GM23338 (cell line): Measurements from ENCODE around the gene SETDB1. TPM values are rescaled to one million over a fixed set of nuclear protein-coding genes. Genes with fewer than 3 reads are reported as not detected.
A peak's percentile ranks its signal among the peaks of the same experiment; 100 is the strongest.

ENCODE experiments used
- ATAC-seq: fragments of 200-7000 bp; cut with Tn5 transposase; 3 replicates; pipeline ENCODE4 v1.9.1; 2020
- DNase-seq: peaks from one replicate; pipeline ENCODE4 v3.0.0-alpha.2; 2015; ENCODE audit warnings: low spot score
- H2AFZ ChIP-seq: fragments of 200-600 bp; sonication (generic); 2 replicates; pipeline ENCODE4 v1.8.0; 2016; ENCODE audit warnings: antibody characterized with exemption, mild to moderate bottlenecking, moderate library complexity
- H3F3A ChIP-seq: fragments of 200-600 bp; sonication (generic); replicated peaks from 2 replicates; pipeline ENCODE4 v1.8.0; 2017; ENCODE audit warnings: antibody characterized with exemption, mixed run types, low read depth
- H3K27ac ChIP-seq: fragments of 200-600 bp; sonication (generic); 2 replicates; pipeline ENCODE4 v1.6.1; 2016; ENCODE audit warnings: low read depth
- H3K27me3 ChIP-seq: fragments of 200-600 bp; sonication (generic); 2 replicates; pipeline ENCODE4 v1.8.0; 2016; ENCODE audit warnings: mild to moderate bottlenecking, mixed run types, moderate library complexity; ENCODE audit not compliant: insufficient read depth
- H3K36me3 ChIP-seq: fragments of 200-600 bp; sonication (generic); 2 replicates; pipeline ENCODE4 v1.8.0; 2016; ENCODE audit warnings: mild to moderate bottlenecking; ENCODE audit not compliant: insufficient read depth
- H3K4me1 ChIP-seq: fragments of 200-600 bp; sonication (generic); 2 replicates; pipeline ENCODE4 v1.8.0; 2016; ENCODE audit warnings: mild to moderate bottlenecking, moderate library complexity; ENCODE audit not compliant: insufficient read depth
- H3K4me2 ChIP-seq: fragments of 200-600 bp; sonication (generic); 2 replicates; pipeline ENCODE4 v1.7.1; 2017; ENCODE audit warnings: mixed run types
- H3K4me3 ChIP-seq: fragments of 200-600 bp; sonication (generic); 2 replicates; pipeline ENCODE4 v1.6.1; 2016; ENCODE audit warnings: mixed run types
- H3K79me2 ChIP-seq: fragments of 200-600 bp; sonication (generic); replicated peaks from 2 replicates; pipeline ENCODE4 v1.8.0; 2017; ENCODE audit warnings: mild to moderate bottlenecking; ENCODE audit not compliant: insufficient read depth
- H3K9me2 ChIP-seq: fragments of 200-600 bp; sonication (generic); 2 replicates; pipeline ENCODE4 v1.8.0; 2017; ENCODE audit not compliant: insufficient read depth
- H4K20me1 ChIP-seq: fragments of 200-600 bp; sonication (generic); replicated peaks from 2 replicates; pipeline ENCODE4 v1.8.0; 2017; ENCODE audit warnings: mild to moderate bottlenecking; ENCODE audit not compliant: insufficient read depth
- H3K27ac Mint-ChIP-seq: 2 replicates; pipeline ENCODE4 v1.8.0; 2020; ENCODE audit warnings: inconsistent platforms, mild to moderate bottlenecking, moderate library complexity, mixed read lengths
- H3K27me3 Mint-ChIP-seq: 3 replicates; pipeline ENCODE4 v1.8.0; 2022; ENCODE audit warnings: low read depth, mild to moderate bottlenecking, moderate library complexity, mixed read lengths, inconsistent platforms; ENCODE audit not compliant: insufficient read depth, poor library complexity
- H3K36me3 Mint-ChIP-seq: 3 replicates; pipeline ENCODE4 v1.8.0; 2021; ENCODE audit warnings: low read depth, mild to moderate bottlenecking, inconsistent platforms, moderate library complexity, mixed read lengths
- H3K4me1 Mint-ChIP-seq: 3 replicates; pipeline ENCODE4 v1.8.0; 2020; ENCODE audit warnings: mild to moderate bottlenecking, inconsistent platforms, mixed read lengths
- H3K4me3 Mint-ChIP-seq: 3 replicates; pipeline ENCODE4 v1.8.0; 2021; ENCODE audit warnings: moderate library complexity, mild to moderate bottlenecking, inconsistent platforms, mixed read lengths
- H3K9me3 Mint-ChIP-seq: 3 replicates; pipeline ENCODE4 v1.8.0; 2020; ENCODE audit warnings: moderate library complexity, mild to moderate bottlenecking, inconsistent platforms, mixed read lengths
- EZH2 ChIP-seq: fragments of 200-600 bp; sonication (generic); IDR thresholded peaks from one replicate; pipeline ENCODE4 v1.8.0; 2017; ENCODE audit warnings: antibody characterized with exemption, mild to moderate bottlenecking, low read depth; ENCODE audit not compliant: unreplicated experiment
- EZH2phosphoT487 ChIP-seq: fragments of 200-600 bp; sonication (generic); IDR thresholded peaks from one replicate; pipeline ENCODE4 v1.8.1; 2018; ENCODE audit warnings: antibody characterized with exemption; ENCODE audit not compliant: unreplicated experiment
- JUNB ChIP-seq: IDR thresholded peaks from one replicate; pipeline ENCODE4 v1.6.1; 2016; ENCODE audit warnings: antibody characterized with exemption; ENCODE audit not compliant: unreplicated experiment
- NANOG ChIP-seq: IDR thresholded peaks from 2 replicates; pipeline ENCODE4 v1.6.1; 2016; ENCODE audit warnings: antibody characterized with exemption, borderline replicate concordance
- POLR2AphosphoS5 ChIP-seq: IDR thresholded peaks from 2 replicates; pipeline ENCODE4 v1.6.1; 2016; ENCODE audit warnings: antibody characterized with exemption, low read depth
- ZNF114 ChIP-seq: fragments of 250-450 bp; sonication (Bioruptor Pico); IDR thresholded peaks from 2 replicates; pipeline ENCODE4 v1.5.0; 2020; ENCODE audit warnings: mild to moderate bottlenecking, moderate library complexity
- polyA plus RNA-seq: library from polyadenylated mRNA; unstranded; fragments of >200 nt; fragmentation: Nextera tagmentation; extraction: Ambion mirVana; gene quantifications from 2 replicates; pipeline ENCODE4 v1.2.1, GENCODE V29; 2016
- total RNA-seq: library from RNA; depleted of rRNA; stranded (reverse); fragments of >200 nt; shearing (Covaris generic); gene quantifications from 2 replicates; pipeline ENCODE4 v1.2.3, GENCODE V29; 2014
- TF ChIP-seq, protein P1 (sequence below): IDR thresholded peaks from one replicate; pipeline ENCODE4 v1.6.1; 2018; ENCODE audit warnings: antibody characterized with exemption; ENCODE audit not compliant: unreplicated experiment

The SETDB1 gene
- total and polyA plus RNA-seq, 2 experiments from 2014 or later: 16.9 to 47.4 TPM

DNA sequence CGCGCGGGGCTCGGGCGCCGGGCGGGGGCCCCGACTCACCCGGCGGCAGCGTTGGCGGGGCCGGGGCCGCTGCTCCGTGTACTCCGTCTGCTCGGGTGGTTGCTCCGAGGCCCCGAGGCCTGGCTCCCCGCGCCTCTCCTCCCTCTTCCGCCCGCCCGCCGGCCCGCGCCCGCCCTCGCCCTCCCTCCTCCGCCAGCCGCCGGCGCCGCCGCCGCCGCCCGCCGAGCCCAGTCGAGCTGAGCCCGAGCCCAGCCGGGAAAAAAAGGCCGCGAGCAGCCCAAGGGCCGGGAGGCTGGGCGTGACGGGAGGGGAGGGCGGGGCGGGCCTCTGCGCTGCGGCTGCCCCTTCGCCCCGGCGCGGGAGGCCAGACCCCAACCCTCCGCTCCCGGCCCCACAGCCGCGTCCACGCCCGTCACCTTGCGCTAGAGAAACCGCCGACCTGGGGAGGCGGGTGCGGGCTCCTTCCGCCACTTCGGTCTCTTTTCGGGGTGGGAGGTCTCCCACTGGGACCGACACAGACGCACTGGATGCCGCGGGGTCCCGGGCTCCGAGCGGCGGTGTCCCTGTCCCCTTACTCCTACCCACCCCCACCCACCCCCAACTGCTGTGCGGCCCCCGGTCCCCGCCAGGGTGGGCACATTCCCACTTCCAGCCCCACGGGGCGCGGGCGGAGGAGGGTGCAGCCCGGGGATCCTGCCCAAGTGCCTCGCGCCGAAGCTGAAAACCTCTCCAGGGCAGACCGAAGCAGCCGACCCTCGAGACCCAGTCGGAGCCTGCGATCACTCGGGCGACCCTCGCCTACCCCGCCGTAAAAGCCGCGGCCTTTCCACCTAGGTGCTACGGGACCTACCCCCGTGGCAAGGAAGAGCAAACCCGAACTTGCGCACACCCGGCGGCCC is 48.7 kb downstream of the SETDB1 start, which contains the start of gene CERS2:
Gene CERS2 (minus strand): TSS at position 256 of the 899 bp plus-strand sequence. CDS start 5,745 bp downstream, outside the sequence.
- peak within 1 kb of the TSS; percentile 50; the same call in 1 of the 2 replicates for H3K27ac ChIP-seq
- Mint-ChIP-seq H3K27me3 (peaks cover 24% of the 10 kb centered on the region), H3K27ac (peak within 1 kb of the TSS; percentile 36; the same call in 1 of the 2 replicates), H3K36me3 (peaks cover 14% of the 10 kb centered on the region; the same call in 1 of the 3 replicates), H3K4me3 (peak within 1 kb of the TSS; percentile 82), H3K4me1 (peaks cover 68% of the 10 kb centered on the region), H3K9me3 (peaks cover 4% of the 10 kb centered on the region; the same call in 1 of the 3 replicates)
- peak; percentile 87 for DNase-seq
- TF ChIP-seq POLR2AphosphoS5: peak; percentile 44
- TF ChIP-seq, protein P1, sequence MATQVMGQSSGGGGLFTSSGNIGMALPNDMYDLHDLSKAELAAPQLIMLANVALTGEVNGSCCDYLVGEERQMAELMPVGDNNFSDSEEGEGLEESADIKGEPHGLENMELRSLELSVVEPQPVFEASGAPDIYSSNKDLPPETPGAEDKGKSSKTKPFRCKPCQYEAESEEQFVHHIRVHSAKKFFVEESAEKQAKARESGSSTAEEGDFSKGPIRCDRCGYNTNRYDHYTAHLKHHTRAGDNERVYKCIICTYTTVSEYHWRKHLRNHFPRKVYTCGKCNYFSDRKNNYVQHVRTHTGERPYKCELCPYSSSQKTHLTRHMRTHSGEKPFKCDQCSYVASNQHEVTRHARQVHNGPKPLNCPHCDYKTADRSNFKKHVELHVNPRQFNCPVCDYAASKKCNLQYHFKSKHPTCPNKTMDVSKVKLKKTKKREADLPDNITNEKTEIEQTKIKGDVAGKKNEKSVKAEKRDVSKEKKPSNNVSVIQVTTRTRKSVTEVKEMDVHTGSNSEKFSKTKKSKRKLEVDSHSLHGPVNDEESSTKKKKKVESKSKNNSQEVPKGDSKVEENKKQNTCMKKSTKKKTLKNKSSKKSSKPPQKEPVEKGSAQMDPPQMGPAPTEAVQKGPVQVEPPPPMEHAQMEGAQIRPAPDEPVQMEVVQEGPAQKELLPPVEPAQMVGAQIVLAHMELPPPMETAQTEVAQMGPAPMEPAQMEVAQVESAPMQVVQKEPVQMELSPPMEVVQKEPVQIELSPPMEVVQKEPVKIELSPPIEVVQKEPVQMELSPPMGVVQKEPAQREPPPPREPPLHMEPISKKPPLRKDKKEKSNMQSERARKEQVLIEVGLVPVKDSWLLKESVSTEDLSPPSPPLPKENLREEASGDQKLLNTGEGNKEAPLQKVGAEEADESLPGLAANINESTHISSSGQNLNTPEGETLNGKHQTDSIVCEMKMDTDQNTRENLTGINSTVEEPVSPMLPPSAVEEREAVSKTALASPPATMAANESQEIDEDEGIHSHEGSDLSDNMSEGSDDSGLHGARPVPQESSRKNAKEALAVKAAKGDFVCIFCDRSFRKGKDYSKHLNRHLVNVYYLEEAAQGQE: no peak
- H3K9me2 ChIP-seq: no peaks in the 10 kb centered on the region
- peaks cover 66% of the 10 kb centered on the region for H3K4me1 ChIP-seq
- peaks cover 52% of the 10 kb centered on the region for H3K79me2 ChIP-seq
- no peaks in the 10 kb centered on the region for H3K36me3 ChIP-seq
- peak within 1 kb of the TSS; percentile 96 for H3K4me2 ChIP-seq
- 0 out of 2 replicates have a peak, but pooled peaks cover 3% of the 10 kb centered on the region for H3K27me3 ChIP-seq
- peaks cover 12% of the 10 kb centered on the region; the same call in 1 of the 2 replicates for H4K20me1 ChIP-seq
- peaks cover 12% of the 10 kb centered on the region for H3F3A ChIP-seq
- peak; percentile 18 for ATAC-seq
- peak within 1 kb of the TSS; percentile 89 for H2AFZ ChIP-seq
- H3K4me3 ChIP-seq: peak within 1 kb of the TSS; percentile 88

DNA sequence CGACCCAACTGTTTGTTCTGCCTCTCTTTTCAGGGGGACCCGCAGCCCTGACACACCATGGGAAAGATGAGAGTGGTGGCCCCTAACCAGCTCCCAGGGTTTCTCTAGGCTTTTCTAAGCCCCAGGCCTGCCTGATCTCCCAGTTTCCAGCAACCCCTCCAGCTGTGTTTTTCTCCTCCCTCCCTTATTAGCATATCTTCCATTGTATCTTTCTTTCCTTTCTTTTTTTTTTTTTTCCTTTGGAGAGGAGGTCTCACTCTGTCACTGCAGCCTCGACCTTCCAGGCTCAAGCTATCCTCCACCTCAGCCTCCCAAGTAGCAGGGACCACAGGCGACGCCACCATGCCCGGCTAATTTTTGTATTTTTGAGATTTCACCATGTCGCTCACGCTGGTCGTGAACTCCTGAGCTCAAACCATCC is 50.2 kb downstream of the SETDB1 start:
- no peaks in the 10 kb centered on the region for H3K9me2 ChIP-seq
- 0 out of 2 replicates have a peak overlapping the region, but pooled peaks have one; percentile 72 for H2AFZ ChIP-seq
- H3K27me3 Mint-ChIP-seq: peaks cover 24% of the 10 kb centered on the region
- ATAC-seq (peak; percentile 2; the same call in 2 of the 3 replicates), DNase-seq (peak; percentile 58)
- H3K4me3 Mint-ChIP-seq: peak overlapping the region; percentile 78
- H3K4me2 ChIP-seq: peak overlapping the region; percentile 94
- peaks cover 12% of the 10 kb centered on the region for H3F3A ChIP-seq
- peak overlapping the region; percentile 88 for H3K4me3 ChIP-seq
- peaks cover 4% of the 10 kb centered on the region; the same call in 1 of the 3 replicates for H3K9me3 Mint-ChIP-seq
- TF ChIP-seq ZNF114 (CRISPR knock-in tag): no peak
- TF ChIP-seq EZH2phosphoT487: no peak
- no peak for TF ChIP-seq NANOG
- TF ChIP-seq JUNB: no peak
- TF ChIP-seq EZH2: no peak
- H3K27ac Mint-ChIP-seq: peak overlapping the region; percentile 59; the same call in 1 of the 2 replicates
- H3K27ac ChIP-seq: peak overlapping the region; percentile 86
- no peaks in the 10 kb centered on the region for H3K36me3 ChIP-seq
- H3K36me3 Mint-ChIP-seq: peaks cover 12% of the 10 kb centered on the region; the same call in 1 of the 3 replicates
- H3K4me1 ChIP-seq: peaks cover 59% of the 10 kb centered on the region
- 0 out of 2 replicates have a peak, but pooled peaks cover 3% of the 10 kb centered on the region for H3K27me3 ChIP-seq
- peaks cover 36% of the 10 kb centered on the region for H3K79me2 ChIP-seq
- H3K4me1 Mint-ChIP-seq: peaks cover 61% of the 10 kb centered on the region
- peaks cover 6% of the 10 kb centered on the region; the same call in 1 of the 2 replicates for H4K20me1 ChIP-seq
